GM20431 (cell line): ENCODE measurements around the gene AUTS2.

Experiments
- in situ Hi-C: fragments of 300-500 bp; cut with MseI, MboI; formaldehyde crosslinking; loops from one replicate; pipeline ENCODE4 v1.15.0; 2020; ENCODE audit warnings: low sequenced_read_pairs; ENCODE audit not compliant: unreplicated experiment

Gene AUTS2

DNA sequence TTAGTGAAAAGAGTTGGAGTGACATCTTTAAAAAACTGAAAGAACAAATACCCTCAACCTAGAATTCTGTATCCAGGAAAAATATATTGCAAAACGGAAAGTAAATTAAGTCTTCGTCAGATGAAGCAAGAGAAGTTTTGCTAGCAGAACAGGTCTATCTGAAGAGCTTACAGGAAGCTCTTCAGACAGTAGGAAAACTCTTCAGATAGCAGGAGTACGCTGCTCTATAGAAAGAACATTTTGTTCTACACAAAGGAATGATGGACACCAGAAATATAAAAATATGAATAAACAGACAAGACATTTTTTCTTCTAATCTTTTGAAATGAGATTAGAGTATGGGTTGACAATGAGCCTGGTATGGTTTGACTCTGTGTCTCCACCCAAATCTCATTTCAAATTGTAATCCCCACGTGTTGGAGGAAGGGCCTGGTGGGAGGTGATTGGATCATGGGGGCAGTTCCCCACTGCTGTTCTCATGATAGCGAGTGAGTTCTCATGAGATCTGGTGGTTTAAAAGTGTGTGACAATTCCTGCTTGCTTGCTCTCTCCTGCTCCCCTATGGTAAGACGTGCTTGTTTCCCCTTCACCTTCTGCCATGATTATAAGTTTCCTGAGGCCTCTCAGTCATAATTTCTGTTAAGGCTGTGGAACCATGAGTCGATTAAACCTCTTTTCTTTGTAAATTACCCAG, 567.3 kb downstream of the AUTS2 start:
- in situ Hi-C loops: no loop called here

DNA sequence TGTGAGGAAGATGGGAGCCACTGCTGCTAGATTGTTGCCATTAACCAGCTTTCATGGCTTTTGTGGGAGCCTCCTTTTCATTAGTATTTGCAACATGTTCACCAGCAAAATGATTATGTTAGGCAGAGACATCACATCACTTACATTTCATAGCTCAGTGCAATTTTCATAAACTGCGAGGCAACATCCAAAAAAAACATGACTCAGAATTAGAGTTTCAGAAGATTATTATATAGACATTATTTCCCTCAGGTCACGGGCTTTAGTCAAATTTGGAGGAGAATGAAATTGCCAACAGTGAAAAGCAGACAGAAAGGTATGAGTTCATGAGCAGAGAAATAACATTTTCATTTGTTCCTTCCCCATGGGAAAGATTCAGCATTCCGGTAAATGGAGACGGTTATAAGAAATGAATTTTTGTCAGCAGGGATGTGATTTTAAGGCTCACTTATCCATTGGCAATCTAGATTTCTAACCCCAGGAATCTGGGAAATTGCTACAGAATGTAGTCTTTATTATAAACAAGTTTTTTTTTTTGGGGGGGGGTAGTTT, 573.2 kb downstream of the AUTS2 start:
- in situ Hi-C loops: no loop called here

- in situ Hi-C loops: no loop called here
Observed at GRCh38 chr7:70177166-70177565, 578.9 kb downstream of the AUTS2 start.

- in situ Hi-C loops: no loop called here
Observed at GRCh38 chr7:70178211-70178610, 579.9 kb downstream of the AUTS2 start.

DNA sequence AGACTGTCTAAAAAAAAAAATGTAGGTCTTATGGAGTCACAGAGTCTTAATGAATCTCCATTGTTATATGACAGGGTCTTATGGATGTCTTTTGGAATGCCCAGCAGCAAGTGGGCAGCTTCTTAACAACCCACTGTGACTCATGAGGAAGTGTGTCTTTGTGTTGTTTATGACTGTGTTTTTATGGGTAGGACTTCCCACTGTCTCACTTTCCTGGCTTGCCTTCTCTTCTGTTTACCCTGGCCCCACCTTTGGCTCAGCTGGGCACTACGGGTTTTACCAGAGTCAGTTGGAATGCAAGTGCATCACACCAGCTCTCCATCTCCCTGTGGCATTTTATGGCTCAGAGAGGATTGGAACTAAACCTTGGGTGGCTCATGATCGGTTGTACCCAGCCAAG, 580.5 kb downstream of the AUTS2 start:
- in situ Hi-C loops: no loop called here

DNA sequence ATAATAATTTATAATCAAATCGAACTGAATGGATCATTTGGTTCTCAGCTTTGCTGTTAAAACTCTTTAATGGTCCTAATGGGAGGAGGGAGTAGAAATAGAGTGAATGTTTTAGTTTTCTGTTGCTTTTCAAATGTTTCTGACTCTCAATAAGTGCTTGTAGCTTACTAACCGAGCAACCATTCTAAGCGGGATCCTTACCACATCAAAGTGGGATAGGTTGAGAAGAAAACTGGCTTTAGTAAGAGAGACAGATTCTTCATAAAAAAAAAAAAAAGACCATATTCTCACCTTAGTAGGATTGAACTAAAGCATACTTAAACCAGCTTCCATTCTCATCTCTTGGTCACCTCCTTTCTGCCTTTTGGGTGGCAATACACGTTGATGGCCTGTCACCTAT, 584.2 kb downstream of the AUTS2 start:
- in situ Hi-C loops: no loop called here

- in situ Hi-C loops: no loop called here
Observed at GRCh38 chr7:70183278-70183677, 585.0 kb downstream of the AUTS2 start.

GRCh38 chr7:70188901-70189650, 590.8 kb downstream of the AUTS2 start:
- in situ Hi-C loops: no loop called here

- in situ Hi-C loops: no loop called here
Observed at GRCh38 chr7:70189776-70190175, 591.5 kb downstream of the AUTS2 start.

- in situ Hi-C loops: no loop called here
Observed at GRCh38 chr7:70190281-70190680, 592.0 kb downstream of the AUTS2 start.

DNA sequence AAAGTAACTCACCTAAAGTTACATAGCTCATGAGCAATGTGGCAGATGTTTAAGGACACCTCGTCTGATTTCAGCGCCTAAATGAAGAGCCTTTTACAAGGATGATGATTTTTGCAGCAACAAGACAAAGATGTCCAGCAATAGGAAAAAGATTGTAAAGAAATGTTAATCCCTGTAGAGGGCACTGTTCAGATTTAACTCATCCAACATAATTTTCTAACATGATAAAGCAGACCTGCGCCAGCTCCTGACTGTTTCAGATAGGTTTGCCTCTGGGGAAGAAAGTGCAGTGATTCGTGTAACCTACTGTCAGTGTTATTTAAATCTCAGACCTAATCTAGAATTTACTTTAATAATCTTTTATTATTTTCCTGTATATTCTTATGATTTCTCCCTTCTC, 595.2 kb downstream of the AUTS2 start:
- in situ Hi-C loops: no loop called here

DNA sequence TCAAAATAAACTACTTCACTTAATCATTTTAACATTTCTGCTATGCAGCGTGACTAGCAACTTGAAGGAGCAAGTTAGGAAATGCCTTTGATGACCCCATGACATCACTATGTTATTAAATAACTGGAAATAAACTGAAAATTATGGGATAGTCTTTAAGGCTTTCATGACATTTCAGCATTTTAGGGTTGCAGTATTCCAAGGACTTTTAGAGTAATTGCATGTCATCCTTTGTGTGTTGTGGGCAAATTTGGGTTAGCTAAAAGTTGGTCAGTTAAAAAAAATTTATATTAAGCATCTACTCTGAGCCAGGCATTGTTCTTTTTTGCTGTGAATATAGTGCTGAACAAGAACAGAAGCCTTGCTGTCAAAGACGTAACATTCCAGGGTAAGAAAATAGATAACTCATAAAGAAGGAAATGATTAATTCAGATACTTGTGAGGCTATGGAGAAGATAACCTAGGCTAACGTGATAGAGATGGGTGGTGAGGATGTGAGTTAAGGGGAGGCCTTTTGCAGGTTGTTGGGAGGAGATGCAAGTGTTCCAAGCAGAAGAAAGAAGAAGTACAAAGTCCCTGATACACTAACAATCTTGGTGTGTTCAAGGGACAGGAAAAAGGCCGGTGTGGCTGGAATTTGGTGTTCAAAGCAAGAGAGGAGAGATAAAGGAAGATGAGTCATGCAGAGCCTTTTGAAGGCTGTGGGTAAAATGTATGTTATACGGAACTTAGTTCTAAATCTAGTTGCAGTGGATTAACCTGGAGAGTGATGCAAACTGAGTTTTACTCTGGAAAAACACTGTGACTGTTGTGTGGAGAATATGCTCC, 610.2 kb downstream of the AUTS2 start:
- in situ Hi-C loops: no loop called here

GRCh38 chr7:70210200-70210935, 612.1 kb downstream of the AUTS2 start:
- in situ Hi-C loops: no loop called here

- in situ Hi-C loops: no loop called here
Observed at GRCh38 chr7:70210936-70211310, 612.6 kb downstream of the AUTS2 start.

DNA sequence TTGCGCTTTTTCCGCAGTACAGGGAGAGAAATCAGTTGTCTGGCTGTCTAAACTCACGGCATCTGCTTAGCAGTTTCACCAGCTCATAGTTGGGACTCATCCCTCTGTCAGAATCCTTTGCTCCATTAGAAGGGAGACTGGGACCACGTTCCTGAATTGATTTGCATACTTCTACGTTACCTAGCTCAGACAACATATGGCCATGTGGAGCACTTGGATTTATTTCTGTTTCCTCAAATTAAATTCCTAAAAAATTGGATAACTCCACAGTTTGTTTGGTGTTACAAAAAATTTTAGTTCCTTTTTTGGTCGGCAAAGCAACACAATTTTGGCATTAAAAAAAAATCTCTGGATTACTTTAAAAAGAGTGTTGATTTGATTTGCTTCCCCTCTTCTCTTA, 614.0 kb downstream of the AUTS2 start:
- in situ Hi-C loops: no loop called here

DNA sequence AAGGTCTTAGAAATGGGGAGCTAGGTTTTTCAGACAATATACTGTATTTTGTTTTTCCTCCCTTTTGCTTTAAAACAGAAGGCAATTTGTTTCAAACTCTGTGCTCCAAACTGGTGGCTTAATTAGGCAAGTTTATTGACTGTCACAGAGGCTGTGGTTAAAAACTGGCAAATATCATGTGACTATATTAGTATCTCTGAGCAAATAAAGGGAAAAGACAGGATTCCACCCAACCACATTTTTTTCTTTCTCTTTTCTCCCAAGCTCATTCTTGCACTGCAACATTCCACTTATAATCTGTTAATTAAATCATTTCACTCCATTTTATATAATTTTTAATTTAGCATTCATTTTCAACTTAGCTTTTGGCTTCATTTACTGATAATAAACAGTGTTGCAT, 615.8 kb downstream of the AUTS2 start:
- in situ Hi-C loops: no loop called here

DNA sequence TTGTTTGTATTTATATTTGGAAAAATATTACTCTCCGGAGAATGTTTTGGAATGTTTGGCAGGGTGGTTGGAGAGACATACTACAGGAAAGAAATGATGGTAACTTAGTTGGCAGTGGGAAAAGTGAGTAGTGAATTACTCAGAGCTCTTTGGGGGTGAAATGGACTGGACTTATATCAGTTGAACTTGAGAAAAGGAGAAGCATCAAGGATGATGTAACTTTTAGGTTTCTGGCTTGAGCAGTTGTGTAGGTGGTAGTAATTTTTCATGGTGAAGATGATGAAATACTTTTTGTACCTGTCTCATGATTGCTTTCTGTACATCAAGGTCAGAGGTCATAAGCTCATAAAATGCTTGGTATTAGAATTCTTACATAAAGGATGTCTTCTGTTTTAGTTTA, 617.2 kb downstream of the AUTS2 start:
- in situ Hi-C loops: no loop called here

DNA sequence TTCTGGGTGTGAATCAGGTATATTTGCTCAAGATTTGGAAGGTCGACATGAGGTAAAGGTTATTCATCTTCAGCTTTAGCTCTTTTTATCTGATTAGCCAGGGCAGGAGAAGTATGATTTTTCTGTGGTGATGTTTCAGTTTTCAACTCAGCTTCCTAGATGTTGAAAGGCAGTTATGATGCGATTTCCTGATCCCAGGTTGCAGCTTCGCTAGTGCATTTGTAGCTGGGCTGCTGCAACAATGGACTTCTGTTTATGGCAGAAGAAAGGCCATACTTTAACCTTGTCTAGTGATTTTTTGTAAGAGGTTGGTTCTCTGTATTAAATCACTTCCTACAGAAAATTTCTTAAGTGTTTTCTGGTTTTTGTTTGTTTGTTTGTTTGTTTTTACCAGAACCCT, 619.3 kb downstream of the AUTS2 start:
- in situ Hi-C loops: no loop called here

GRCh38 chr7:70218006-70218405, 619.7 kb downstream of the AUTS2 start:
- in situ Hi-C loops: no loop called here

DNA sequence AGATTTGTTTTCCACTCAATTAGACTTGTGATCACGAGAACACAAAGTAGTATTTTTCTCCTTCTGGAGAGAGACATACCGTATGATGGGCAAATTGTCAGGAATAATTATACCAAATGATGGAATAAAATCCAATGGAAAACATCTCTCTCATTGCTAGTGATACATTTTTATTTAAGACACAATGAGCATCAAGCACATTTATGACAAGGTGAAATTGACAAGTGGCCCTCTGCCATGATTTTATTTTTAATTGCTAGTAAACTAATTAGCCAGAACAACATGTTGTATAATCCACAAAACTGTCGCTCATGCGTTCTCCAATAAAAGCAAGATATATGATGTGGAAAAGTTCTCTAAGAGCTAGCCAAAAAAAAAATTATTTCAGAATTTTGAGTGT, 620.8 kb downstream of the AUTS2 start:
- in situ Hi-C loops: no loop called here
